Central memory CD8-positive, alpha-beta T cell (primary cell): ENCODE measurements around the gene LCN2.

ENCODE experiments used
- ATAC-seq: fragments of 150-1000 bp; cut with Tn5 transposase; replicated peaks from 2 replicates; pipeline ENCODE4 v1.10.0; 2022; ENCODE audit warnings: mild to moderate bottlenecking, moderate FRiP score, moderate number of reproducible peaks; ENCODE audit not compliant: poor library complexity, severe bottlenecking; ENCODE audit errors: extremely low read depth
- DNase-seq, 2 donors: peaks; one replicate each; pipeline ENCODE4 v3.0.0; 2021; ENCODE audit warnings: low spot score in 2 of 2
- H3K27ac Mint-ChIP-seq: one replicate; pipeline ENCODE4 v1.8.0; 2022; ENCODE audit warnings: low read depth, mild to moderate bottlenecking, moderate library complexity, mixed read lengths
- H3K27me3 Mint-ChIP-seq: one replicate; pipeline ENCODE4 v1.8.0; 2022; ENCODE audit warnings: mixed read lengths
- H3K36me3 Mint-ChIP-seq: one replicate; pipeline ENCODE4 v1.8.0; 2022; ENCODE audit warnings: mild to moderate bottlenecking, moderate library complexity, mixed read lengths; ENCODE audit not compliant: insufficient read depth
- H3K4me1 Mint-ChIP-seq: one replicate; pipeline ENCODE4 v1.8.0; 2022; ENCODE audit warnings: mixed read lengths
- H3K4me3 Mint-ChIP-seq: one replicate; pipeline ENCODE4 v1.8.0; 2022; ENCODE audit warnings: mild to moderate bottlenecking, moderate library complexity, mixed read lengths
- H3K9me3 Mint-ChIP-seq: one replicate; pipeline ENCODE4 v1.8.0; 2022; ENCODE audit warnings: mixed read lengths

The LCN2 gene

GRCh38 chr9:128163523-128164306 lies 14.5 kb downstream of the LCN2 start:
- H3K9me3 Mint-ChIP-seq = no peaks in the 10 kb centered on the region
- H3K4me3 Mint-ChIP-seq = no peak overlapping the region
- no peaks in the 10 kb centered on the region for H3K27me3 Mint-ChIP-seq
- ATAC-seq (no peak), DNase-seq (no peak)
- peaks cover 18% of the 10 kb centered on the region for H3K36me3 Mint-ChIP-seq
- H3K4me1 Mint-ChIP-seq = peaks cover 27% of the 10 kb centered on the region
- no peak overlapping the region for H3K27ac Mint-ChIP-seq

- H3K27ac Mint-ChIP-seq = no peak overlapping the region
- ATAC-seq (no peak), DNase-seq (no peak)
- H3K4me3 Mint-ChIP-seq = no peak overlapping the region
- H3K9me3 Mint-ChIP-seq = no peaks in the 10 kb centered on the region
- H3K36me3 Mint-ChIP-seq = peaks cover 19% of the 10 kb centered on the region
- H3K4me1 Mint-ChIP-seq = peaks cover 26% of the 10 kb centered on the region
- no peaks in the 10 kb centered on the region for H3K27me3 Mint-ChIP-seq
Measured at GRCh38 chr9:128164307-128164885, 15.1 kb downstream of the LCN2 start.

- Mint-ChIP-seq H3K4me3 (no peak overlapping the region), H3K36me3 (peaks cover 25% of the 10 kb centered on the region), H3K27ac (no peak overlapping the region), H3K27me3 (no peaks in the 10 kb centered on the region), H3K4me1 (peaks cover 18% of the 10 kb centered on the region), H3K9me3 (no peaks in the 10 kb centered on the region)
- no peak for ATAC-seq
- DNase-seq = no peak
Measured at GRCh38 chr9:128166169-128166568, 16.9 kb downstream of the LCN2 start.

GRCh38 chr9:128167209-128167608 lies 18.0 kb downstream of the LCN2 start:
- no peaks in the 10 kb centered on the region for H3K9me3 Mint-ChIP-seq
- H3K4me3 Mint-ChIP-seq = no peak overlapping the region
- peaks cover 25% of the 10 kb centered on the region for H3K36me3 Mint-ChIP-seq
- H3K4me1 Mint-ChIP-seq = peaks cover 14% of the 10 kb centered on the region
- no peak for DNase-seq
- H3K27ac Mint-ChIP-seq = no peak overlapping the region
- ATAC-seq = no peak
- H3K27me3 Mint-ChIP-seq = no peaks in the 10 kb centered on the region

GRCh38 chr9:128168731-128169308 lies 19.6 kb downstream of the LCN2 start:
- DNase-seq = no peak
- Mint-ChIP-seq H3K9me3 (no peaks in the 10 kb centered on the region), H3K27me3 (no peaks in the 10 kb centered on the region), H3K27ac (no peak overlapping the region), H3K4me3 (no peak overlapping the region), H3K4me1 (peaks cover 7% of the 10 kb centered on the region), H3K36me3 (peaks cover 32% of the 10 kb centered on the region)
- ATAC-seq = no peak

- H3K27ac Mint-ChIP-seq = no peak overlapping the region
Measured at GRCh38 chr9:128169492-128169891, 20.2 kb downstream of the LCN2 start.

GRCh38 chr9:128169925-128170324 lies 20.7 kb downstream of the LCN2 start:
- Mint-ChIP-seq H3K27ac (no peak overlapping the region), H3K4me3 (no peak overlapping the region), H3K9me3 (no peaks in the 10 kb centered on the region), H3K27me3 (no peaks in the 10 kb centered on the region), H3K4me1 (peaks cover 7% of the 10 kb centered on the region), H3K36me3 (peaks cover 30% of the 10 kb centered on the region)
- DNase-seq = no peak
- ATAC-seq = no peak

More at GRCh38 chr9:128169492-128169891, 20.2 kb downstream of the LCN2 start:
- DNase-seq = no peak
- no peak for ATAC-seq
- no peaks in the 10 kb centered on the region for H3K27me3 Mint-ChIP-seq
- H3K4me1 Mint-ChIP-seq = peaks cover 7% of the 10 kb centered on the region
- no peaks in the 10 kb centered on the region for H3K9me3 Mint-ChIP-seq
- peaks cover 31% of the 10 kb centered on the region for H3K36me3 Mint-ChIP-seq
- no peak overlapping the region for H3K4me3 Mint-ChIP-seq

- no peak overlapping the region for H3K27ac Mint-ChIP-seq
- no peaks in the 10 kb centered on the region for H3K9me3 Mint-ChIP-seq
- peaks cover 25% of the 10 kb centered on the region for H3K36me3 Mint-ChIP-seq
- no peaks in the 10 kb centered on the region for H3K27me3 Mint-ChIP-seq
- no peaks in the 10 kb centered on the region for H3K4me1 Mint-ChIP-seq
- ATAC-seq = no peak
- no peak for DNase-seq
- H3K4me3 Mint-ChIP-seq = no peak overlapping the region
Measured at GRCh38 chr9:128174062-128174461, 24.8 kb downstream of the LCN2 start.

- ATAC-seq = no peak
- Mint-ChIP-seq H3K4me1 (no peaks in the 10 kb centered on the region), H3K36me3 (peaks cover 26% of the 10 kb centered on the region), H3K9me3 (no peaks in the 10 kb centered on the region), H3K27ac (peak overlapping the region; percentile 61), H3K27me3 (no peaks in the 10 kb centered on the region), H3K4me3 (no peak overlapping the region)
- no peak for DNase-seq
Measured at GRCh38 chr9:128175102-128175563, 25.9 kb downstream of the LCN2 start.

GRCh38 chr9:128175726-128176125 lies 26.5 kb downstream of the LCN2 start:
- H3K27me3 Mint-ChIP-seq = no peaks in the 10 kb centered on the region

GRCh38 chr9:128178806-128179431 lies 29.7 kb downstream of the LCN2 start:
- no peaks in the 10 kb centered on the region for H3K27me3 Mint-ChIP-seq
- no peak overlapping the region for H3K27ac Mint-ChIP-seq
- H3K4me1 Mint-ChIP-seq = peaks cover 10% of the 10 kb centered on the region
- H3K4me3 Mint-ChIP-seq = no peak overlapping the region
- DNase-seq = no peak
- no peaks in the 10 kb centered on the region for H3K9me3 Mint-ChIP-seq
- ATAC-seq = no peak
- peaks cover 25% of the 10 kb centered on the region for H3K36me3 Mint-ChIP-seq

More at GRCh38 chr9:128175726-128176125, 26.5 kb downstream of the LCN2 start:
- Mint-ChIP-seq H3K36me3 (peaks cover 26% of the 10 kb centered on the region), H3K4me1 (no peaks in the 10 kb centered on the region), H3K27ac (peak overlapping the region; percentile 61), H3K9me3 (no peaks in the 10 kb centered on the region), H3K4me3 (no peak overlapping the region)
- ATAC-seq (no peak), DNase-seq (no peak)

- DNase-seq = no peak
- ATAC-seq = no peak
- Mint-ChIP-seq H3K9me3 (no peaks in the 10 kb centered on the region), H3K36me3 (peaks cover 23% of the 10 kb centered on the region), H3K27me3 (no peaks in the 10 kb centered on the region), H3K4me3 (no peak overlapping the region), H3K4me1 (peaks cover 10% of the 10 kb centered on the region), H3K27ac (no peak overlapping the region)
Measured at GRCh38 chr9:128180001-128180400, 30.7 kb downstream of the LCN2 start.
